HepG2 (cell line): ENCODE measurements around the gene CHCHD6. TPM values are rescaled to one million over a fixed set of nuclear protein-coding genes. Genes with fewer than 3 reads are reported as not detected.
A peak's percentile ranks its signal among the peaks of the same experiment; 100 is the strongest.

Experiments
- ATAC-seq: fragments of 200-7000 bp; cut with Tn5 transposase; 3 replicates; pipeline ENCODE4 v1.9.1; 2020; ENCODE audit warnings: mild to moderate bottlenecking, moderate library complexity
- BruUV-seq: library from RNA; stranded (reverse); fragments of 400-500 nt; replicated peaks from 2 replicates; lab custom pipeline; 2021; lab: Mats Ljungman, UMichigan
- CTCF ChIA-PET: fragments of 300-600 bp; formaldehyde crosslinking; extraction: SDS; loops from one replicate; lab custom pipeline; 2021; ENCODE audit warnings: low total read pairs, inconsistent platforms, low intra/inter-chr PET ratio; lab: Yijun Ruan, JAX
- POLR2A ChIA-PET: fragments of 350-600 bp; sonication (Branson Sonifier 250); formaldehyde crosslinking; loops from one replicate; lab custom pipeline; 2020; ENCODE audit warnings: antibody characterized with exemption, inconsistent platforms; lab: Yijun Ruan, JAX
- DNase-seq: peaks from one replicate; pipeline ENCODE4 v3.0.0-alpha.2; 2015; ENCODE audit warnings: low spot score
- FAIRE-seq: peaks from 3 replicates; lab custom pipeline; 2011; peaks lifted over from hg19 to GRCh38; lab: Jason Lieb, UNC
- H2AFZ ChIP-seq: one replicate; pipeline ENCODE4 v1.6.1; 2011; ENCODE audit warnings: low read length, inconsistent platforms
- H3K27ac ChIP-seq: fragments of 300-600 bp; 3 replicates; pipeline ENCODE4 v1.8.0; 2011; ENCODE audit warnings: mixed run types, mild to moderate bottlenecking, mixed read lengths, low read length, inconsistent platforms; ENCODE audit not compliant: insufficient read depth; ENCODE audit errors: extremely low read length
- H3K27me3 ChIP-seq, 2 experiments: fragments of 200-600 bp in 1 of 2; 2 replicates in 1 of 2; 3 replicates in 1 of 2; pipeline versions ENCODE4 v1.6.0 to v1.8.0; 2011; ENCODE audit warnings: low read length in 2 of 2, mild to moderate bottlenecking in 2 of 2, moderate library complexity in 2 of 2, inconsistent platforms in 1 of 2; ENCODE audit not compliant: insufficient read depth in 2 of 2, control insufficient read depth in 1 of 2
- H3K36me3 ChIP-seq, 2 experiments: fragments of 200-600 bp in 1 of 2; replicated peaks in 1 of 2; 2 replicates in 1 of 2; 3 replicates in 1 of 2; pipeline versions ENCODE4 v1.5.1 to v1.8.0; 2011; ENCODE audit warnings: low read length in 2 of 2, inconsistent platforms in 1 of 2; ENCODE audit not compliant: insufficient read depth in 2 of 2, control insufficient read depth in 1 of 2
- H3K4me1 ChIP-seq: 2 replicates; pipeline ENCODE4 v1.5.1; 2012; ENCODE audit warnings: low read length, inconsistent platforms; ENCODE audit not compliant: insufficient read depth
- H3K4me2 ChIP-seq: 2 replicates; pipeline ENCODE4 v1.6.0; 2011; ENCODE audit warnings: low read depth, low read length, inconsistent platforms
- H3K4me3 ChIP-seq, 3 experiments: fragments of 200-600 bp in 1 of 3; sonication (generic), shearing (Covaris generic) in 1 of 3; replicated peaks in 1 of 3; 2 replicates each; pipeline ENCODE4 v1.5.1; 2011 to 2016; ENCODE audit warnings: low read length in 3 of 3, inconsistent platforms in 2 of 3, low read depth in 2 of 3, mild to moderate bottlenecking in 2 of 3, control low read depth in 1 of 3, mixed read lengths in 1 of 3; ENCODE audit not compliant: insufficient read depth in 1 of 3
- H3K79me2 ChIP-seq: one replicate; pipeline ENCODE4 v1.6.1; 2011; ENCODE audit warnings: low read length, inconsistent platforms; ENCODE audit not compliant: insufficient read depth
- H3K9ac ChIP-seq: 2 replicates; pipeline ENCODE4 v1.6.0; 2011; ENCODE audit warnings: mild to moderate bottlenecking, low read depth, low read length, inconsistent platforms; ENCODE audit not compliant: insufficient read depth
- H3K9me3 ChIP-seq: 2 replicates; pipeline ENCODE4 v1.5.1; 2012; ENCODE audit warnings: mild to moderate bottlenecking, low read length
- H4K20me1 ChIP-seq: 2 replicates; pipeline ENCODE4 v1.6.0; 2011; ENCODE audit warnings: inconsistent platforms, mild to moderate bottlenecking, low read length, moderate library complexity; ENCODE audit not compliant: insufficient read depth
- FLYWCH1 ChIP-seq: sonication (generic); formaldehyde crosslinking; IDR thresholded peaks from 2 replicates; pipeline ENCODE4 v1.8.1; 2023; ENCODE audit warnings: mild to moderate bottlenecking, missing genetic modification reagents
- HNF4A ChIP-seq: sonication (generic); formaldehyde crosslinking; IDR thresholded peaks from 2 replicates; pipeline ENCODE4 v1.4.0; 2020; ENCODE audit warnings: missing genetic modification reagents
- KAT8 ChIP-seq: IDR thresholded peaks from 2 replicates; pipeline ENCODE4 v1.6.1; 2016; ENCODE audit warnings: missing genetic modification reagents, missing compliant biosample characterization
- KDM2A ChIP-seq: sonication (generic); formaldehyde crosslinking; IDR thresholded peaks from 2 replicates; pipeline ENCODE4 v1.4.0; 2020; ENCODE audit warnings: low read depth, missing genetic modification reagents, borderline replicate concordance
- MED1 ChIP-seq: sonication (generic); formaldehyde crosslinking; IDR thresholded peaks from 2 replicates; pipeline ENCODE4 v1.4.0; 2020; ENCODE audit warnings: missing genetic modification reagents
- PITX1 ChIP-seq: sonication (generic); formaldehyde crosslinking; IDR thresholded peaks from 2 replicates; pipeline ENCODE4 v1.5.1; 2020; ENCODE audit warnings: mild to moderate bottlenecking, missing genetic modification reagents
- POLR2AphosphoS5 ChIP-seq: IDR thresholded peaks from 2 replicates; pipeline ENCODE4 v1.6.1; 2012; ENCODE audit warnings: low read depth, low read length
- SALL1 ChIP-seq: sonication (generic); formaldehyde crosslinking; IDR thresholded peaks from 2 replicates; pipeline ENCODE4 v1.8.0; 2022; ENCODE audit warnings: mild to moderate bottlenecking, missing genetic modification reagents
- SCMH1 ChIP-seq: sonication (generic); formaldehyde crosslinking; IDR thresholded peaks from 2 replicates; pipeline ENCODE4 v1.9.0; 2021; ENCODE audit warnings: missing genetic modification reagents, mild to moderate bottlenecking, borderline replicate concordance
- SOX5 ChIP-seq: IDR thresholded peaks from 2 replicates; pipeline ENCODE4 v1.6.1; 2016; ENCODE audit warnings: borderline replicate concordance
- YY1 ChIP-seq: IDR thresholded peaks from 2 replicates; pipeline ENCODE4 v1.6.1; 2011; ENCODE audit warnings: low read length, low read depth, moderate library complexity, mild to moderate bottlenecking; ENCODE audit not compliant: insufficient read depth, insufficient replicate concordance
- ZMYM3 ChIP-seq: sonication (generic); formaldehyde crosslinking; IDR thresholded peaks from 2 replicates; pipeline ENCODE4 v1.5.1; 2020; ENCODE audit warnings: mild to moderate bottlenecking, missing genetic modification reagents
- ZNF329 ChIP-seq: sonication (generic); formaldehyde crosslinking; IDR thresholded peaks from 2 replicates; pipeline ENCODE4 v1.9.0; 2021; ENCODE audit warnings: low read depth, mild to moderate bottlenecking, missing genetic modification reagents
- ZNF557 ChIP-seq: sonication (generic); formaldehyde crosslinking; IDR thresholded peaks from 2 replicates; pipeline ENCODE4 v1.4.0; 2020; ENCODE audit warnings: missing genetic modification reagents
- WGBS: methylation state at CpG from one replicate; pipeline ENCODE4 v1.1.6; 2017; ENCODE audit warnings: low lambda C conversion rate; 5-methylcytosine and 5-hydroxymethylcytosine counted together
- in situ Hi-C: cut with HindIII; loops from 2 replicates; pipeline ENCODE4 v1.10.0; 2017; ENCODE audit warnings: low pct_unique_long_range_greater_than_20kb; ENCODE audit not compliant: extremely low pct_ligation_motif_present
- intact Hi-C: fragments of 100-400 bp; cut with micrococcal nuclease; formaldehyde crosslinking; loops from one replicate; pipeline ENCODE4 v1.10.0; 2022; ENCODE audit not compliant: unreplicated experiment
- polyA plus RNA-seq, 8 experiments: library from polyadenylated mRNA; depleted of rRNA in 3 of 8; stranded (reverse) in 7 of 8; unstranded in 1 of 8; fragments of >200 nt; fragmentation: Illumina TruSeq in 4 of 8; extraction: Trizol in 4 of 8; gene quantifications; 2 replicates each; pipeline versions ENCODE4 v1.2.1 to v1.2.3, GENCODE V29; 2011 to 2016; ENCODE audit warnings: low read depth in 4 of 8, missing spikeins in 1 of 8, mixed read lengths in 1 of 8; ENCODE audit not compliant: insufficient read depth in 1 of 8
- total RNA-seq, 5 experiments: library from RNA; depleted of rRNA; stranded (reverse); fragments of >200 nt; fragmentation: Illumina TruSeq; extraction: Trizol; gene quantifications; 2 replicates each; pipeline ENCODE4 v1.2.3, GENCODE V29; 2016; ENCODE audit warnings: low read depth in 1 of 5
- TF ChIP-seq, protein P1 (sequence below): sonication (generic); formaldehyde crosslinking; IDR thresholded peaks from 2 replicates; pipeline ENCODE4 v1.5.0; 2020; ENCODE audit warnings: mild to moderate bottlenecking, missing genetic modification reagents, borderline replicate concordance
- TF ChIP-seq, protein P2 (sequence below): IDR thresholded peaks from 2 replicates; pipeline ENCODE4 v1.6.1; 2016; ENCODE audit warnings: missing compliant biosample characterization, missing genetic modification reagents, borderline replicate concordance
- TF ChIP-seq, protein P3 (sequence below): sonication (generic); formaldehyde crosslinking; IDR thresholded peaks from 2 replicates; pipeline ENCODE4 v1.5.0; 2020; ENCODE audit warnings: mild to moderate bottlenecking, missing genetic modification reagents, borderline replicate concordance

Gene CHCHD6
- total and polyA plus RNA-seq, 2 of the 13 experiments (the other 11 are each of a cell fraction or from before 2014, with no cell fraction given), result 20.3 to 20.8 TPM

DNA sequence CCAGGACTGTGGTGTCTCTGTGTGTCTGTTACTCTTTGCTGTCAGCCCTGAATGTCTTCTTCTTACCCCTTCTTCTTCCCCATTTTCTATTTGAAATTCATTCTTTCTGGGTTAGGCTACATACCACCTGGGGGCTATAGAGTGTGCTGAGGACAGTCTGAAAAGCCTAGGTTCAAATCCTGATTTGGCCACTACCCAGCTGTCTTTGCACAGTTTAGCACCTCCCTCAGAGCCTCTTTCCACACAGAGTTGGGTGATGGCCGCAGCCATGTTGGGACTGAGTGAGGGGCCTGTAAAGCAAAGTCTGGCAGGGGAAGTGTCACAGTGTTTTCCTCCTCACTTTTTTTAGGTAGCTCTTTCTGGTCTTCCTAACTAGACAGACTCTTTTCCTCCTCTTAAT is 113.7 kb downstream of the CHCHD6 start:
- FAIRE-seq, result no peak
- Histone ChIP-seq H3K9ac (peak overlapping the region; percentile 41; the same call in 1 of the 2 replicates), H4K20me1 (no peaks in the 10 kb centered on the region), H3K27me3 (no peaks in the 10 kb centered on the region), H3K79me2 (no peaks in the 10 kb centered on the region), H3K4me1 (peaks cover 20% of the 10 kb centered on the region), H3K4me3 (peak overlapping the region in 1 of 3 experiments; percentile 37; a peak in 2 of 6 replicates), H3K9me3 (0 out of 2 replicates have a peak, but pooled peaks cover 4% of the 10 kb centered on the region), H3K27ac (peak overlapping the region; percentile 71), H3K36me3 (no peaks in the 10 kb centered on the region), H2AFZ (no peak overlapping the region), H3K4me2 (peak overlapping the region; percentile 70)
- intact Hi-C loops, result no loop called here
- peak; percentile 81 for ATAC-seq
- TF ChIP-seq YY1 (peak; percentile 46), ZMYM3 (CRISPR knock-in tag) (peak; percentile 8; the same call in 1 of the 2 replicates), HNF4A (CRISPR knock-in tag) (0 out of 2 replicates have a peak, but pooled peaks have one; percentile 3), ZNF557 (CRISPR knock-in tag) (no peak), MED1 (CRISPR knock-in tag) (0 out of 2 replicates have a peak, but pooled peaks have one; percentile 20), SCMH1 (CRISPR knock-in tag) (no peak), FLYWCH1 (CRISPR knock-in tag) (no peak), PITX1 (CRISPR knock-in tag) (0 out of 2 replicates have a peak, but pooled peaks have one; percentile 23), KDM2A (CRISPR knock-in tag) (no peak), SOX5 (CRISPR knock-in tag) (no peak), ZNF329 (CRISPR knock-in tag) (no peak), SALL1 (CRISPR knock-in tag) (0 out of 2 replicates have a peak, but pooled peaks have one; percentile 1), KAT8 (CRISPR knock-in tag) (0 out of 2 replicates have a peak, but pooled peaks have one; percentile 39), POLR2AphosphoS5 (0 out of 2 replicates have a peak, but pooled peaks have one; percentile 27)
- TF ChIP-seq, protein P1, sequence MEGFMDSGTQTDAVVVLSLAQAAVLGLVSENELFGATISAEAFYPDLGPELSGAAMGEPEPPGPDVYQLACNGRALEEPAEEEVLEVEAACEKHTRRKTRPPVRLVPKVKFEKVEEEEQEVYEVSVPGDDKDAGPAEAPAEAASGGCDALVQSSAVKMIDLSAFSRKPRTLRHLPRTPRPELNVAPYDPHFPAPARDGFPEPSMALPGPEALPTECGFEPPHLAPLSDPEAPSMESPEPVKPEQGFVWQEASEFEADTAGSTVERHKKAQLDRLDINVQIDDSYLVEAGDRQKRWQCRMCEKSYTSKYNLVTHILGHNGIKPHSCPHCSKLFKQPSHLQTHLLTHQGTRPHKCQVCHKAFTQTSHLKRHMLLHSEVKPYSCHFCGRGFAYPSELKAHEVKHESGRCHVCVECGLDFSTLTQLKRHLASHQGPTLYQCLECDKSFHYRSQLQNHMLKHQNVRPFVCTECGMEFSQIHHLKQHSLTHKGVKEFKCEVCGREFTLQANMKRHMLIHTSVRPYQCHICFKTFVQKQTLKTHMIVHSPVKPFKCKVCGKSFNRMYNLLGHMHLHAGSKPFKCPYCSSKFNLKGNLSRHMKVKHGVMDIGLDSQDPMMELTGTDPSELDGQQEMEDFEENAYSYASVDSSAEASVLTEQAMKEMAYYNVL, result 0 out of 2 replicates have a peak, but pooled peaks have one; percentile 12
- TF ChIP-seq, protein P2, sequence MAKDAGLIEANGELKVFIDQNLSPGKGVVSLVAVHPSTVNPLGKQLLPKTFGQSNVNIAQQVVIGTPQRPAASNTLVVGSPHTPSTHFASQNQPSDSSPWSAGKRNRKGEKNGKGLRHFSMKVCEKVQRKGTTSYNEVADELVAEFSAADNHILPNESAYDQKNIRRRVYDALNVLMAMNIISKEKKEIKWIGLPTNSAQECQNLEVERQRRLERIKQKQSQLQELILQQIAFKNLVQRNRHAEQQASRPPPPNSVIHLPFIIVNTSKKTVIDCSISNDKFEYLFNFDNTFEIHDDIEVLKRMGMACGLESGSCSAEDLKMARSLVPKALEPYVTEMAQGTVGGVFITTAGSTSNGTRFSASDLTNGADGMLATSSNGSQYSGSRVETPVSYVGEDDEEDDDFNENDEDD (CRISPR knock-in tag), result no peak
- TF ChIP-seq, protein P3, sequence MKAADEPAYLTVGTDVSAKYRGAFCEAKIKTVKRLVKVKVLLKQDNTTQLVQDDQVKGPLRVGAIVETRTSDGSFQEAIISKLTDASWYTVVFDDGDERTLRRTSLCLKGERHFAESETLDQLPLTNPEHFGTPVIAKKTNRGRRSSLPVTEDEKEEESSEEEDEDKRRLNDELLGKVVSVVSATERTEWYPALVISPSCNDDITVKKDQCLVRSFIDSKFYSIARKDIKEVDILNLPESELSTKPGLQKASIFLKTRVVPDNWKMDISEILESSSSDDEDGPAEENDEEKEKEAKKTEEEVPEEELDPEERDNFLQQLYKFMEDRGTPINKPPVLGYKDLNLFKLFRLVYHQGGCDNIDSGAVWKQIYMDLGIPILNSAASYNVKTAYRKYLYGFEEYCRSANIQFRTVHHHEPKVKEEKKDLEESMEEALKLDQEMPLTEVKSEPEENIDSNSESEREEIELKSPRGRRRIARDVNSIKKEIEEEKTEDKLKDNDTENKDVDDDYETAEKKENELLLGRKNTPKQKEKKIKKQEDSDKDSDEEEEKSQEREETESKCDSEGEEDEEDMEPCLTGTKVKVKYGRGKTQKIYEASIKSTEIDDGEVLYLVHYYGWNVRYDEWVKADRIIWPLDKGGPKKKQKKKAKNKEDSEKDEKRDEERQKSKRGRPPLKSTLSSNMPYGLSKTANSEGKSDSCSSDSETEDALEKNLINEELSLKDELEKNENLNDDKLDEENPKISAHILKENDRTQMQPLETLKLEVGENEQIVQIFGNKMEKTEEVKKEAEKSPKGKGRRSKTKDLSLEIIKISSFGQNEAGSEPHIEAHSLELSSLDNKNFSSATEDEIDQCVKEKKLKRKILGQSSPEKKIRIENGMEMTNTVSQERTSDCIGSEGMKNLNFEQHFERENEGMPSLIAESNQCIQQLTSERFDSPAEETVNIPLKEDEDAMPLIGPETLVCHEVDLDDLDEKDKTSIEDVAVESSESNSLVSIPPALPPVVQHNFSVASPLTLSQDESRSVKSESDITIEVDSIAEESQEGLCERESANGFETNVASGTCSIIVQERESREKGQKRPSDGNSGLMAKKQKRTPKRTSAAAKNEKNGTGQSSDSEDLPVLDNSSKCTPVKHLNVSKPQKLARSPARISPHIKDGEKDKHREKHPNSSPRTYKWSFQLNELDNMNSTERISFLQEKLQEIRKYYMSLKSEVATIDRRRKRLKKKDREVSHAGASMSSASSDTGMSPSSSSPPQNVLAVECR (CRISPR knock-in tag), result peak; percentile 7; the same call in 1 of the 2 replicates
- in situ Hi-C loops, result no loop called here
- WGBS, result 62% methylated on average over 1 of the region's 1 CpG
- no TSS peak for BruUV-seq
- POLR2A ChIA-PET, result no interaction called here
- DNase-seq, result peak; percentile 3
- CTCF ChIA-PET, result no interaction called here
